Gastrocnemius medialis (tissue), 4 donors: ENCODE measurements around the gene NSD2.

ENCODE experiments used
- CTCF ChIP-seq, 5 experiments: fragments of 450-650 bp in 3 of 5; fragments of 200-600 bp in 2 of 5; sonication (generic) in 2 of 5; IDR thresholded peaks in 4 of 5; conservative IDR thresholded peaks in 1 of 5; 1 replicate in 4 of 5; 2 replicates in 1 of 5; pipeline ENCODE4 v1.5.1; 2016 to 2019; ENCODE audit warnings: antibody characterized with exemption in 5 of 5, mild to moderate bottlenecking in 3 of 5, moderate library complexity in 3 of 5
- POLR2A ChIP-seq, 2 donors: fragments of 450-650 bp; IDR thresholded peaks; one replicate each; pipeline ENCODE4 v1.6.1; 2017; ENCODE audit warnings: antibody characterized with exemption in 2 of 2, mild to moderate bottlenecking in 2 of 2, moderate library complexity in 2 of 2

GRCh38 chr4:1938027-1938426 lies 66.8 kb downstream of the NSD2 start:
- TF ChIP-seq CTCF (IDR thresholded peaks at IDR 0.05 in 4 of 5, conservative IDR thresholded peaks at IDR 0.05 in 1 of 5) (no peak), POLR2A (IDR thresholded peaks at IDR 0.05) (no peak)
